HCT116 (cell line): ENCODE results near the gene CHURC1. TPM values are rescaled to one million over a fixed set of nuclear protein-coding genes. Genes with fewer than 3 reads are reported as not detected.
A peak's percentile ranks its signal among the peaks of the same experiment; 100 is the strongest.
"Not testable (repeated sequence)": the region's sequence is repeated elsewhere in the genome, so short reads cannot be mapped to it uniquely, and the experiment has no call there.

ENCODE experiments used
- ATAC-seq: fragments of 200-7000 bp; cut with Tn5 transposase; 2 replicates; pipeline ENCODE4 v1.9.1; 2020; ENCODE audit warnings: mild to moderate bottlenecking, moderate library complexity
- BruUV-seq: library from RNA; stranded (reverse); fragments of 400-500 nt; replicated peaks from 2 replicates; lab custom pipeline; 2021; lab: Mats Ljungman, UMichigan
- CTCF ChIA-PET: fragments of 300-600 bp; sonication (Branson Sonifier 250); formaldehyde crosslinking; loops from one replicate; lab custom pipeline; 2021; ENCODE audit warnings: antibody characterized with exemption; lab: Charles Lee
- POLR2A ChIA-PET: fragments of 300-600, 350-600 bp; sonication (Branson Sonifier 250); formaldehyde crosslinking; loops from one replicate; lab custom pipeline; 2021; ENCODE audit warnings: antibody characterized with exemption; lab: Charles Lee
- RAD21 ChIA-PET, 2 experiments: fragments of 300-600 bp; sonication (Branson Sonifier 250); formaldehyde crosslinking; loops; one replicate each; lab custom pipeline; 2023; ENCODE audit warnings: low total read pairs in 2 of 2; ENCODE audit not compliant: uncharacterized antibody in 2 of 2, unreplicated experiment in 2 of 2, low non-redundant PET in 1 of 2; lab: Charles Lee
- DNase-seq: peaks from one replicate; pipeline ENCODE4 v3.0.0-alpha.2; 2010; ENCODE audit warnings: low read depth, low spot score
- H2AFZ ChIP-seq: fragments of 200-600 bp; shearing (Covaris generic), sonication (generic); 2 replicates; pipeline ENCODE4 v1.6.1; 2017; ENCODE audit warnings: low read depth, mixed run types, mixed read lengths, antibody characterized with exemption, low read length; ENCODE audit not compliant: poor library complexity, severe bottlenecking
- H3K27ac ChIP-seq: 2 replicates; pipeline ENCODE4 v1.5.1; 2012; ENCODE audit warnings: low read depth, low read length
- H3K27me3 ChIP-seq: fragments of 200-600 bp; sonication (generic); 2 replicates; pipeline ENCODE4 v1.6.1; 2016; ENCODE audit warnings: mixed run types, low read length, mixed read lengths; ENCODE audit not compliant: insufficient read depth
- H3K36me3 ChIP-seq, 2 experiments: fragments of 200-500 bp in 1 of 2; fragments of 200-600 bp in 1 of 2; sonication (Bioruptor generic) in 1 of 2; sonication (generic) in 1 of 2; 2 replicates each; pipeline versions ENCODE4 v1.5.1 to v1.6.1; 2014 to 2016; ENCODE audit warnings: low read length in 2 of 2, inconsistent platforms in 1 of 2, mixed read lengths in 1 of 2, mixed run types in 1 of 2; ENCODE audit not compliant: insufficient read depth in 2 of 2, control insufficient read depth in 1 of 2
- H3K4me1 ChIP-seq, 2 experiments: fragments of 200-600 bp in 1 of 2; sonication (generic) in 1 of 2; 2 replicates each; pipeline versions ENCODE4 v1.5.1 to v1.6.1; 2012 to 2017; ENCODE audit warnings: low read length in 2 of 2, inconsistent platforms in 1 of 2, mild to moderate bottlenecking in 1 of 2, mixed read lengths in 1 of 2, mixed run types in 1 of 2, moderate library complexity in 1 of 2; ENCODE audit not compliant: insufficient read depth in 2 of 2, control insufficient read depth in 1 of 2
- H3K4me2 ChIP-seq: fragments of 200-600 bp; sonication (generic); 2 replicates; pipeline ENCODE4 v1.6.1; 2017; ENCODE audit warnings: mixed run types, low read length, mixed read lengths
- H3K4me3 ChIP-seq, 2 experiments: fragments of 200-600 bp in 1 of 2; sonication (generic) in 1 of 2; replicated peaks in 1 of 2; 2 replicates each; pipeline ENCODE4 v1.5.1; 2011 to 2016; ENCODE audit warnings: low read length in 2 of 2, control low read depth in 1 of 2, low read depth in 1 of 2, mild to moderate bottlenecking in 1 of 2, mixed read lengths in 1 of 2, mixed run types in 1 of 2
- H3K79me2 ChIP-seq: fragments of 200-600 bp; sonication (generic); 2 replicates; pipeline ENCODE4 v1.6.1; 2017; ENCODE audit warnings: mild to moderate bottlenecking, mixed run types, low read length, moderate library complexity, mixed read lengths; ENCODE audit not compliant: insufficient read depth
- H3K9ac ChIP-seq: fragments of 200-600 bp; sonication (generic); 2 replicates; pipeline ENCODE4 v1.6.1; 2016; ENCODE audit warnings: low read length, mixed read lengths
- H3K9me2 ChIP-seq: fragments of 200-600 bp; sonication (generic), shearing (Covaris generic); 2 replicates; pipeline ENCODE4 v1.6.1; 2017; ENCODE audit warnings: mixed run types, mild to moderate bottlenecking, moderate library complexity; ENCODE audit not compliant: insufficient read depth
- H3K9me3 ChIP-seq, 2 experiments: fragments of 200-500 bp in 1 of 2; fragments of 200-600 bp in 1 of 2; sonication (Bioruptor generic) in 1 of 2; sonication (generic) in 1 of 2; 2 replicates each; pipeline ENCODE4 v1.6.1; 2014 to 2017; ENCODE audit warnings: low read length in 2 of 2, mixed read lengths in 2 of 2, inconsistent platforms in 1 of 2, low read depth in 1 of 2, mild to moderate bottlenecking in 1 of 2, mixed run types in 1 of 2, moderate library complexity in 1 of 2; ENCODE audit not compliant: control insufficient read depth in 1 of 2, insufficient read depth in 1 of 2
- H4K20me1 ChIP-seq: fragments of 200-600 bp; sonication (generic), shearing (Covaris generic); 2 replicates; pipeline ENCODE4 v1.6.1; 2017; ENCODE audit warnings: mixed run types, mild to moderate bottlenecking, moderate library complexity; ENCODE audit not compliant: insufficient read depth
- JUND ChIP-seq: IDR thresholded peaks from 2 replicates; pipeline ENCODE4 v1.6.1; 2012
- SIN3A ChIP-seq: IDR thresholded peaks from 2 replicates; pipeline ENCODE4 v1.6.1; 2012; ENCODE audit warnings: low read depth
- SP1 ChIP-seq: IDR thresholded peaks from 2 replicates; pipeline ENCODE4 v1.6.1; 2012; ENCODE audit warnings: low read depth
- ZFX ChIP-seq: fragments of 450-650 bp; IDR thresholded peaks from 2 replicates; pipeline ENCODE4 v1.6.1; 2017
- intact Hi-C: fragments of 100-400 bp; cut with micrococcal nuclease; formaldehyde crosslinking; loops from 2 replicates; pipeline ENCODE4 v1.10.0; 2022
- total RNA-seq: library from RNA; stranded (reverse); gene quantifications from one replicate; pipeline ENCODE4 v1.2.1, GENCODE V29; 2021; ENCODE audit not compliant: unreplicated experiment
- TF ChIP-seq, protein P1 (sequence below): IDR thresholded peaks from 2 replicates; pipeline ENCODE4 v1.6.1; 2012

The CHURC1 gene
- total RNA-seq, 1 experiment from 2014 or later, result 47.5 TPM

DNA sequence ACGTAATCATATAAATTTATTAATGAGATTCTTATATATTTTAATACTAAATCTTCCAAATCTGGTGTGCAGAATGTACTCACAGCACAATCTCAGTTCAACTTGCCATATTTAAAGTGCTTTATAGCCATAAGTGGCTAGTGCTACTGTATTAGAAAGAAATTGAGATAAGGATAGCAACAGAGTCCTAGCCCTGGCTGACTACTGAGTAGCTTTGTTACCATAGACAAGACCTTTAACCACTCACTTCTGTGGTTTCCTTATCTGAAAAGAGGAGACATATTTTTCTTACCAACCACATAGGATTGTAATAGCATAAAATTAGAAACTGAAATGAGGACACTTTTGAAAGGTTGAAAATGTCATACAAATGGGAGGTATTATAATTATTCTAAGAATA is 2.0 kb upstream of the CHURC1 start:
- Histone ChIP-seq H3K4me1 (peaks cover 8 to 16% of the 10 kb centered on the region in 2 experiments; a peak in 3 of 4 replicates), H3K36me3 (no peaks in the 10 kb centered on the region), H3K27ac (no peak overlapping the region)
- RAD21 ChIA-PET, result no interaction called here
- TF ChIP-seq ZFX (no peak), JUND (no peak), SIN3A (no peak), SP1 (no peak)
- TF ChIP-seq, protein P1, sequence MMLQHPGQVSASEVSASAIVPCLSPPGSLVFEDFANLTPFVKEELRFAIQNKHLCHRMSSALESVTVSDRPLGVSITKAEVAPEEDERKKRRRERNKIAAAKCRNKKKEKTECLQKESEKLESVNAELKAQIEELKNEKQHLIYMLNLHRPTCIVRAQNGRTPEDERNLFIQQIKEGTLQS, result no peak
- TF ChIP-seq, all 23 proteins: peak for 0
- no peaks in the 10 kb centered on the region for H4K20me1 ChIP-seq
- no peak overlapping the region for H3K4me3 ChIP-seq
- H3K79me2 ChIP-seq, result peaks cover 30% of the 10 kb centered on the region
- no peak for ATAC-seq
- CTCF ChIA-PET, result interaction anchor here (0.6 kb wide), 1 partner anchor 33 kb away, joined by 3 read pairs; the partner anchor contains the start of gene SPTB
- no TSS peak for BruUV-seq
- H3K9ac ChIP-seq, result no peak overlapping the region
- DNase-seq, result no peak
- peak overlapping the region; percentile 7 for H2AFZ ChIP-seq
- intact Hi-C loops, result loop anchor here (5.0 kb wide), 2 partner anchors 110 to 240 kb away; no protein-coding TSS in a partner anchor
- no peaks in the 10 kb centered on the region for H3K27me3 ChIP-seq
- H3K9me3 ChIP-seq, result no peaks in the 10 kb centered on the region
- H3K9me2 ChIP-seq, result no peaks in the 10 kb centered on the region
- no peak overlapping the region for H3K4me2 ChIP-seq
- POLR2A ChIA-PET, result no interaction called here

DNA sequence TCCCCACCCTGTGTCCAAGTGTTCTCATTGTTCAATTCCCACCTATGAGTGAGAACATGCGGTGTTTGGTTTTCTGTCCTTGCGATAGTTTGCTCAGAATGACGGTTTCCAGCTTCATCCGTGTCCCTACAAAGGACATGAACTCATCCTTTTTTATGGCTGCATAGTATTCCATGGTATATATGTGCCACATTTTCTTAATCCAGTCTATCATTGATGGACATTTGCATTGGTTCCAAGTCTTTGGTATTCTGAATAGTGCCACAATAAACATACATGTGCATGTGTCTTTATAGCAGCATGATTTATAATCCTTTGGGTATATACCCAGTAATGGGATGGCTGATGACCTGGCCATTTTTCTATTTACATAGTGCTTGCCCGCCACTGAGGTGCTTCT is 778 bp upstream of the CHURC1 start:
- H2AFZ ChIP-seq, result peak overlapping the region; percentile 98
- H3K4me3 ChIP-seq, result peak overlapping the region; percentile 81 to 97
- H3K27me3 ChIP-seq, DNase-seq, POLR2A ChIA-PET, H3K36me3 ChIP-seq, BruUV-seq, RAD21 ChIA-PET, H4K20me1 ChIP-seq, H3K9me2 ChIP-seq, ATAC-seq, H3K9me3 ChIP-seq: not testable (repeated sequence)
- H3K27ac ChIP-seq, result 0 out of 2 replicates have a peak overlapping the region, but pooled peaks have one; percentile 79
- CTCF ChIA-PET, result interaction anchor here (0.6 kb wide), 1 partner anchor 149 kb away, joined by 3 read pairs; no protein-coding TSS in a partner anchor
- intact Hi-C loops, result loop anchor here (5.0 kb wide), 2 partner anchors 111 to 241 kb away; no protein-coding TSS in a partner anchor
- peak overlapping the region; percentile 93 for H3K9ac ChIP-seq
- H3K4me2 ChIP-seq, result peak overlapping the region; percentile 96
- H3K4me1 ChIP-seq, result peaks cover 8 to 16% of the 10 kb centered on the region in 2 experiments; a peak in 3 of 4 replicates
- peaks cover 42% of the 10 kb centered on the region for H3K79me2 ChIP-seq
